ENCODE data around the gene NUP210. TPM values are rescaled to one million over a fixed set of nuclear protein-coding genes. Genes with fewer than 3 reads are reported as not detected.

NUP210 gene
- total RNA-seq, 1 experiment from 2014 or later: 11.4 TPM

DNA sequence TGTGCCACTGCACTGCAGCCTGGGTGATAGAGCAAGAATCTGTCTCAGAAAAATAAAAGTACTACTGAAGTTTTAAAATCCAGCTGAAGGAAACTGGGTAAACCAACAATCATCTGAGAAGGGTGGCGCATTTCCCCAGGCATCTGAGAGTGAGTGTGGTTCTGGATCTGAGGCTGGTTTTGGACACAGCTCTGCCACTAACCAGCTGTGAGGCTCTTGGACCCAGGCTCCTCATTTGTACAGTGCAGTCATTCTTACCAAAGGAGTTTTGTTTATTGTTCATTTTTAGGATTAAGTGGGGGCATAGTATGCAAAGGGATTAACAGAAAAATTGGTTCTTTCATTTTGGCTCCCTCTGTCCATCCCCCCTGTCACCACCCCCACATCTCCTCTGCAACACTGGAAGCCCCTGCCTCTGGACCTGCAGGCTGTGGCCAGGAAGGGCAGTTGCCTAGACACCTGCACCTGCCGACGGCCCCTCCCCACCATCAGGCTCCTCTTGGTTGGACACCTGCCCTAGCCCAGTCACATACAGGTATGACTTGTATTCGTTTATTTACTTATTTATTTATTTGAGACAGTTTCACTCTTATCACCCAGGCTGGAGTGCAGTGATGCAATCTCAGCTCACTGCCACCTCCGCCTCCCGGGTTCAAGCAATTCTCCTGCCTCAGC, 8.8 kb downstream of the NUP210 start:
- Histone ChIP-seq H3K27me3 (replicated peaks; ENCODE audit: insufficient read depth, low read depth, low read length, poor library complexity) (no peaks in the 10 kb centered on the region), H3K9me3 (ENCODE audit: low read depth, low read length, poor library complexity, severe bottlenecking) (no peaks in the 10 kb centered on the region), H3K27ac (ENCODE audit: low read depth, low read length, poor library complexity, severe bottlenecking) (no peak overlapping the region), H3K4me3 (ENCODE audit: low read depth, low read length, poor library complexity, severe bottlenecking) (no peak overlapping the region), H3K36me3 (ENCODE audit: insufficient read depth, low read length, poor library complexity, severe bottlenecking) (no peaks in the 10 kb centered on the region), H3K4me1 (ENCODE audit: insufficient read depth, low read length, poor library complexity, severe bottlenecking) (no peaks in the 10 kb centered on the region)
- ChIA-PET POLR2A (ENCODE audit: low non-redundant PET) (interaction anchor here (0.6 kb wide), 1 partner anchor 54 kb away, joined by 4 read pairs; no protein-coding TSS in a partner anchor), CTCF (interaction anchor here (0.7 kb wide), 1 partner anchor 13 kb away, joined by 6 read pairs; no protein-coding TSS in a partner anchor)
- intact Hi-C loops (cut with micrococcal nuclease; ENCODE audit: unreplicated experiment): no loop called here
- no peak for DNase-seq (ENCODE audit: low spot score)
- TF ChIP-seq, protein P1, sequence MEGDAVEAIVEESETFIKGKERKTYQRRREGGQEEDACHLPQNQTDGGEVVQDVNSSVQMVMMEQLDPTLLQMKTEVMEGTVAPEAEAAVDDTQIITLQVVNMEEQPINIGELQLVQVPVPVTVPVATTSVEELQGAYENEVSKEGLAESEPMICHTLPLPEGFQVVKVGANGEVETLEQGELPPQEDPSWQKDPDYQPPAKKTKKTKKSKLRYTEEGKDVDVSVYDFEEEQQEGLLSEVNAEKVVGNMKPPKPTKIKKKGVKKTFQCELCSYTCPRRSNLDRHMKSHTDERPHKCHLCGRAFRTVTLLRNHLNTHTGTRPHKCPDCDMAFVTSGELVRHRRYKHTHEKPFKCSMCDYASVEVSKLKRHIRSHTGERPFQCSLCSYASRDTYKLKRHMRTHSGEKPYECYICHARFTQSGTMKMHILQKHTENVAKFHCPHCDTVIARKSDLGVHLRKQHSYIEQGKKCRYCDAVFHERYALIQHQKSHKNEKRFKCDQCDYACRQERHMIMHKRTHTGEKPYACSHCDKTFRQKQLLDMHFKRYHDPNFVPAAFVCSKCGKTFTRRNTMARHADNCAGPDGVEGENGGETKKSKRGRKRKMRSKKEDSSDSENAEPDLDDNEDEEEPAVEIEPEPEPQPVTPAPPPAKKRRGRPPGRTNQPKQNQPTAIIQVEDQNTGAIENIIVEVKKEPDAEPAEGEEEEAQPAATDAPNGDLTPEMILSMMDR (conservative IDR thresholded peaks at IDR 0.05; ENCODE audit: low read depth, low read length): no peak
- no peak for TF ChIP-seq EZH2 (IDR thresholded peaks at IDR 0.05; ENCODE audit: borderline replicate concordance, low read depth, low read length, poor library complexity, severe bottlenecking)
- no TSS peak for BruUV-seq (replicated peaks)

- intact Hi-C loops (cut with micrococcal nuclease; ENCODE audit: unreplicated experiment): no loop called here
- no peak for TF ChIP-seq EZH2 (IDR thresholded peaks at IDR 0.05; ENCODE audit: borderline replicate concordance, low read depth, low read length, poor library complexity, severe bottlenecking)
- TF ChIP-seq, protein P1 (conservative IDR thresholded peaks at IDR 0.05; ENCODE audit: low read depth, low read length): no peak
- Histone ChIP-seq H3K4me3 (ENCODE audit: low read depth, low read length, poor library complexity, severe bottlenecking) (no peak overlapping the region), H3K36me3 (ENCODE audit: insufficient read depth, low read length, poor library complexity, severe bottlenecking) (no peaks in the 10 kb centered on the region), H3K27ac (ENCODE audit: low read depth, low read length, poor library complexity, severe bottlenecking) (no peak overlapping the region), H3K9me3 (ENCODE audit: low read depth, low read length, poor library complexity, severe bottlenecking) (no peaks in the 10 kb centered on the region), H3K4me1 (ENCODE audit: insufficient read depth, low read length, poor library complexity, severe bottlenecking) (no peaks in the 10 kb centered on the region), H3K27me3 (replicated peaks; ENCODE audit: insufficient read depth, low read depth, low read length, poor library complexity) (no peaks in the 10 kb centered on the region)
- DNase-seq (ENCODE audit: low spot score): no peak
- BruUV-seq (replicated peaks): no TSS peak
- CTCF ChIA-PET: no interaction called here
- POLR2A ChIA-PET (ENCODE audit: low non-redundant PET): interaction anchor here (0.7 kb wide), 1 partner anchor 43 kb away, joined by 3 read pairs; no protein-coding TSS in a partner anchor
Observed at GRCh38 chr3:13408890-13409289, 11.2 kb downstream of the NUP210 start.

GRCh38 chr3:13407926-13408325, 12.2 kb downstream of the NUP210 start:
- no peak for DNase-seq (ENCODE audit: low spot score)
- Histone ChIP-seq H3K4me3 (ENCODE audit: low read depth, low read length, poor library complexity, severe bottlenecking) (no peak overlapping the region), H3K27ac (ENCODE audit: low read depth, low read length, poor library complexity, severe bottlenecking) (no peak overlapping the region), H3K9me3 (ENCODE audit: low read depth, low read length, poor library complexity, severe bottlenecking) (no peaks in the 10 kb centered on the region), H3K27me3 (replicated peaks; ENCODE audit: insufficient read depth, low read depth, low read length, poor library complexity) (no peaks in the 10 kb centered on the region), H3K4me1 (ENCODE audit: insufficient read depth, low read length, poor library complexity, severe bottlenecking) (no peaks in the 10 kb centered on the region), H3K36me3 (ENCODE audit: insufficient read depth, low read length, poor library complexity, severe bottlenecking) (no peaks in the 10 kb centered on the region)
- BruUV-seq (replicated peaks): no TSS peak
- intact Hi-C loops (cut with micrococcal nuclease; ENCODE audit: unreplicated experiment): no loop called here
- POLR2A ChIA-PET (ENCODE audit: low non-redundant PET): no interaction called here
- TF ChIP-seq, protein P1 (conservative IDR thresholded peaks at IDR 0.05; ENCODE audit: low read depth, low read length): no peak
- TF ChIP-seq EZH2 (IDR thresholded peaks at IDR 0.05; ENCODE audit: borderline replicate concordance, low read depth, low read length, poor library complexity, severe bottlenecking): no peak
- CTCF ChIA-PET: no interaction called here

Measured in A673 (cell line).